SK-N-SH treated with all-trans-retinoic acid at 6 μM for 48 hours (cell line): ENCODE data around the gene KCNK15.

Source experiments
- ARNTL ChIP-seq: fragments of 450-650 bp; formaldehyde crosslinking; IDR thresholded peaks from 2 replicates; pipeline ENCODE4 v1.5.0; 2020; ENCODE audit warnings: low read depth, mild to moderate bottlenecking, moderate library complexity, borderline replicate concordance
- ESRRG ChIP-seq: fragments of 250-450 bp; sonication (Bioruptor Pico); IDR thresholded peaks from 2 replicates; pipeline ENCODE4 v1.6.1; 2021; ENCODE audit warnings: mild to moderate bottlenecking
- RARB ChIP-seq: fragments of 250-450 bp; sonication (Bioruptor Pico); IDR thresholded peaks from 2 replicates; pipeline ENCODE4 v1.8.0; 2021; ENCODE audit warnings: mild to moderate bottlenecking, moderate library complexity
- SNAI2 ChIP-seq: fragments of 250-450 bp; sonication (Bioruptor Pico); IDR thresholded peaks from 2 replicates; pipeline ENCODE4 v1.5.0; 2020; ENCODE audit warnings: mild to moderate bottlenecking, moderate library complexity
- ZFP3 ChIP-seq: fragments of 250-450 bp; sonication (Bioruptor Pico); IDR thresholded peaks from 2 replicates; pipeline ENCODE4 v1.5.0; 2020; ENCODE audit warnings: mild to moderate bottlenecking, moderate library complexity
- ZNF8 ChIP-seq: fragments of 450-650 bp; formaldehyde crosslinking; IDR thresholded peaks from 2 replicates; pipeline ENCODE4 v1.5.0; 2020; ENCODE audit warnings: mild to moderate bottlenecking, moderate library complexity
- TF ChIP-seq, protein P1 (sequence below): fragments of 250-450 bp; sonication (Bioruptor Pico); IDR thresholded peaks from 2 replicates; pipeline ENCODE4 v1.5.1; 2021; ENCODE audit warnings: mild to moderate bottlenecking, moderate library complexity

DNA sequence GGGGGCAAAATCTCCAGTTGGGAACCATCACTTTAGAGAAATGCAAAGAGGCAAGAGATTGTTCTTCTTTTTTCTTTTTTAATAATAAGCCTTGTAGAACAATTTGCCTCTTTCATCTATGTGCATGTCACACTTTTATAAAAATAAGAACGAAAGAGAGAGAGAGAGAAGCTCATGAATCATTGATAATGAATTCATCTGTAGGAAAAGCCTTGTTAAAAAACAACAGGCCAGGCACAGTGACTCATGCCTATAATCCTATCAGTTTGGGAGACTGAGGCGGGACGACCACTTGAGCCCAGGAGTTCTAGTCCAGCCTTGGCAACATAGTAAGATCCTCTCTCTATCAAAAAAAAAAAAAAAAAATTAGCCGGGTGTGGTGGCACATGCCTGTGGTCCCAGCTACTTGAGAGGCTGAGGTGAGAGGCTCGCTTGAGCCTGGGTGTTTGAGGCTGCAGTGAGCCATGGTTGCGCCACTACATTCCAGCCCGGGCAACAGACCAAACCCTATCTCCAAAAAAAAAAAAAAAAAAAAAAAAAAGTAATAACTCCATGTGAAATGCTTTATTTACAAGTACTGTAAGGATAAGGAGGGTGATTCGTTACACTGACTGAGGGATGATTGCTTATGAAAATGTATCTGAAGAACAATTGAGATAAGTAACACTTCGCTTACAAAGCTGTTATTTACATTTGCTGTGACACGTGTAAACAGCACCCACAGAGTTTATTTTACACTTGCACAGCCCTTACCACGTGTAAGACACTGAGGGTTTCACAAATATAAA, 24.5 kb upstream of the KCNK15 start:
- no peak for TF ChIP-seq SNAI2 (CRISPR knock-in tag)
- no peak for TF ChIP-seq ZFP3 (CRISPR knock-in tag)
- no peak for TF ChIP-seq ESRRG (CRISPR knock-in tag)
- no peak for TF ChIP-seq RARB
- no peak for TF ChIP-seq ARNTL (CRISPR knock-in tag)
- no peak for TF ChIP-seq ZNF8 (CRISPR knock-in tag)
- TF ChIP-seq, protein P1, sequence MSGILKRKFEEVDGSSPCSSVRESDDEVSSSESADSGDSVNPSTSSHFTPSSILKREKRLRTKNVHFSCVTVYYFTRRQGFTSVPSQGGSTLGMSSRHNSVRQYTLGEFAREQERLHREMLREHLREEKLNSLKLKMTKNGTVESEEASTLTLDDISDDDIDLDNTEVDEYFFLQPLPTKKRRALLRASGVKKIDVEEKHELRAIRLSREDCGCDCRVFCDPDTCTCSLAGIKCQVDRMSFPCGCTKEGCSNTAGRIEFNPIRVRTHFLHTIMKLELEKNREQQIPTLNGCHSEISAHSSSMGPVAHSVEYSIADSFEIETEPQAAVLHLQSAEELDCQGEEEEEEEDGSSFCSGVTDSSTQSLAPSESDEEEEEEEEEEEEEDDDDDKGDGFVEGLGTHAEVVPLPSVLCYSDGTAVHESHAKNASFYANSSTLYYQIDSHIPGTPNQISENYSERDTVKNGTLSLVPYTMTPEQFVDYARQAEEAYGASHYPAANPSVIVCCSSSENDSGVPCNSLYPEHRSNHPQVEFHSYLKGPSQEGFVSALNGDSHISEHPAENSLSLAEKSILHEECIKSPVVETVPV, result no peak
